ENCODE results near the gene TAGLN.

TAGLN gene

DNA sequence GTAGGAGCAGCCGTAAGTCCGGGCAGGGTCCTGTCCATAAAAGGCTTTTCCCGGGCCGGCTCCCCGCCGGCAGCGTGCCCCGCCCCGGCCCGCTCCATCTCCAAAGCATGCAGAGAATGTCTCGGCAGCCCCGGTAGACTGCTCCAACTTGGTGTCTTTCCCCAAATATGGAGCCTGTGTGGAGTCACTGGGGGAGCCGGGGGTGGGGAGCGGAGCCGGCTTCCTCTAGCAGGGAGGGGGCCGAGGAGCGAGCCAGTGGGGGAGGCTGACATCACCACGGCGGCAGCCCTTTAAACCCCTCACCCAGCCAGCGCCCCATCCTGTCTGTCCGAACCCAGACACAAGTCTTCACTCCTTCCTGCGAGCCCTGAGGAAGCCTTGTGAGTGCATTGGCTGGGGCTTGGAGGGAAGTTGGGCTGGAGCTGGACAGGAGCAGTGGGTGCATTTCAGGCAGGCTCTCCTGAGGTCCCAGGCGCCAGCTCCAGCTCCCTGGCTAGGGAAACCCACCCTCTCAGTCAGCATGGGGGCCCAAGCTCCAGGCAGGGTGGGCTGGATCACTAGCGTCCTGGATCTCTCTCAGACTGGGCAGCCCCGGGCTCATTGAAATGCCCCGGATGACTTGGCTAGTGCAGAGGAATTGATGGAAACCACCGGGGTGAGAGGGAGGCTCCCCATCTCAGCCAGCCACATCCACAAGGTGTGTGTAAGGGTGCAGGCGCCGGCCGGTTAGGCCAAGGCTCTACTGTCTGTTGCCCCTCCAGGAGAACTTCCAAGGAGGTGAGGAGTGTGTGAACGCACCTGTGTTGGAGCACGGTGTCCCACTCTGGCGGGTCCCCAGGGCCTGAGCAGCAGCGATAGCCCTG is at the start of gene TAGLN:
TAGLN (plus strand) TSS at position 318 of the 863 bp plus-strand sequence. CDS start 3,644 bp downstream, outside the sequence.
- peak; percentile 99 for DNase-seq (ENCODE audit: low read depth, low spot score)

DNA sequence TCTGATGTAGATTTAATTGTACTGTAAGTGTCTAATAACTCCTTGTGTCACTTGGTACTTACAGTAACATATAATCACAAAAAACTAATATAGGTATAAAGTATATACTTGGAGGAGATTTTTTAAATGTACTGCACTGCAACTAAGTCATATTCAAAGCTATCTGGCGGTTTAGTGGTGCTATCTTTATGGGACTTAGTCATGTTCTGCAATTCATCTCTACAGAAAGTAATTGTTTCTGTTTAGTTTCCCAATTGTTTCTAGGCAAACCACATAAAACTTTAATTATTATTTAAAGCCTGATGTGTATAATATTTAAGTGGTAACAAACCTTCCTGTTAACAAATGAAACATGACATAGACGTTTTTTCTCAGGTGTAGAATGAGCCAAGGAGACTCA is 47.1 kb upstream of the TAGLN start:
- no peak for DNase-seq (ENCODE audit: low read depth, low spot score)

DNA sequence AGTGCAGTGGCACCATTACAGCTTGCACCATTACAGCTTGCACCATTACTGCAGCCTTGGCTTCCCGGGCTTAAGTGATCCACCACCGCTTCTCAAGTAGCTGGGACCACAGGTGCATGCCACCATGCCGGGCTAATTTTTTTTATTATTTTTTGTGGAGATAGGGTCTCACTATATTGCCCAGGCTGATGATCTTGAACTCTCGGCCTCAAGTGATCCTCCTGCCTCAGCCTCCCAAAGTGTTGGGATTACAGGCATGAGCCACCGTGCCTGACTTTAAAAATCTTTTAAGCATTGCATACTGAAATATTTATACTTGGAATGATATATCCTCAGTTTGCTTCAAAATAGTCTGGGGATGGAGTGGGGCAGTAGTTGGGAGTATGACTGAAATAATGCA is 44.7 kb upstream of the TAGLN start:
- DNase-seq (ENCODE audit: low read depth, low spot score) = no peak

DNA sequence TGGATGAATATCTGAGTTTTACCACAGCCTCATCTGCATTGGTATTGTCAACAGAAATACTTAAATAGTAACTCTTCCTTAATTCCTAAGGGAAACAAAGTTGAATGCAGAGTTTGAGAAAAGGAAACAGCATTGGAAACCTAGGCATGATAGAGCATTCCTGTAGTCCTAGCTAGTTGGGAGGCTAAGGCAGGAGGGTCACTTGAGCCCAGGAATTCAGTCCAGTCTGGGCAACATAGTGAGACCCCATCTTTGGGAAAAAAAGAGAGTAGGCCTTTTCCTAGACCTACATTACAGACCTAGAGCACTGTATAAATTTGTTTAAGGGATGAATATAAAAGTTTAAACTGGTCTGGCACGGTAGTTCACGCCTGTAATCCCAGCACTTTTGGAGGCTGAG is 41.7 kb upstream of the TAGLN start:
- no peak for DNase-seq (ENCODE audit: low read depth, low spot score)

DNA sequence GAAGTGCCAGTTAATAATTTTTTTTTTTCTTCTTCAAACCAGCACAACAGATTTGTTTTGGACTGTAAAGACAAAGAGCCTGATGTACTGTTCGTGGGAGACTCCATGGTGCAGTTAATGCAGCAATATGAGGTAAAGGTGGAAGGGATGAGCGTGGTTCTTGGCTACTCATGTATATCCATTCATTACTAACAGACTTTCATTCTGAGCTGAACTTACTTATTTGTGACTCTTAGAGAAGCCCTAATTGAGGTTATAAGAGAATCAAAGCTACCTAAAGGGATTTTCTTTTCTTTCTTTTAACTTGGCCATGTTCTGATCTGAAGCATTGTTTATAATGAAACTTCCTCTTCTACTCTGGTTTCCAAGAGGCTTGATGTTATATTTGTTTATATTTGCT is 39.3 kb upstream of the TAGLN start:
- DNase-seq (ENCODE audit: low read depth, low spot score) = no peak

DNA sequence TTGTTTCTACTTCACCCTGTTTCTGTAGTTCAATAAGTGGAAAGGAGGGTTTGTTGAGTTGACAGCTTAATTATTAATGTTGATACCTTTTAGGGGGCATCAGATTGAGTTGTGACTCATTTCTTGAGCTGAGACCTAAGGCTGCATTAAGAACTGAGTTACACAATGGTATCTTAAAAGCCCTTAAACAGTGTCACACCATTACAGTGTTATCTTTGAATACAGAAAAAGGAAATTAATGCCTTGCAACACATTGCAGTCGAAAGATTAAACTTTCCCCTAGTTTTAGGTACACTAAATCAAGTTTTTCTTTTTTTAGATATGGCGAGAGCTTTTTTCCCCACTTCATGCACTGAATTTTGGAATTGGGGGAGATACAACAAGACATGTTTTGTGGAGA is 38.3 kb upstream of the TAGLN start:
- DNase-seq (ENCODE audit: low read depth, low spot score) = no peak

DNA sequence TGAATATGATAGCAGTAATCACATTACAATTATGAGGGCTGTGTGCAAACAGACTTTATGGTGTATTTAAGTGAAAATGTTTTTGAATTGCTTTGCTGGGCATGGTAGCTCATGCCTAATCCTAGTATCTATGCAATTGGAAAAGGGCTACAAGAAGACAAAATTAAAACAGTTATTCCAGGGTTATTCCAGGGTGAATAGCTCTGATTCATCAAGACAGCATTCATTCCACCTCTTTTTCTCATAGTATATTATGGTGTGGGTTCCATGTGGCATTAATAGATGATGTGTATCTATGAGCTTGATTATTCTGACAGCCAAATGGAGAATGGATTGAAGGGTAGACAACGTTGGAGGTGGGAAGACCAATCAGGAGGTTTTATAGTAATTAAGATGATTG is 32.7 kb upstream of the TAGLN start:
- DNase-seq (ENCODE audit: low read depth, low spot score) = no peak

DNA sequence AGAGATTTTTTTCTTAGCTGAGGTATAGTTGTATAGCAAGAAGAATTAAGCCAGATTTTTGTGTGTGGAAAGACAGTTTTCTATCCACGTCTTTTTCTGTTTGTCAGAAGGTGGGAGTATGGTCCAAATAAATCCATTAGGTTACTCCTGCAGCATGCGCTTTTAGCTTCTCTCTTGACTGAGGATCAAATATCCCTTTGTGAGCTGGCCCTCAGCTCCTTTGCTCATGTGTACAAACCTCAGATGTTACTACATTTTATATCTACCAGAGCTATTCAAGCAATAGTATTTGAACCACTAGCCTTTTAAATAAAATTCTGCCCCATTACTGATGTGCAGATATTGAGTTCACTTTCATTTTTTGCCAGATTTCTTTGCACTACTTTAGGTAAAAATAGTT is 29.4 kb upstream of the TAGLN start:
- DNase-seq (ENCODE audit: low read depth, low spot score) = no peak

DNA sequence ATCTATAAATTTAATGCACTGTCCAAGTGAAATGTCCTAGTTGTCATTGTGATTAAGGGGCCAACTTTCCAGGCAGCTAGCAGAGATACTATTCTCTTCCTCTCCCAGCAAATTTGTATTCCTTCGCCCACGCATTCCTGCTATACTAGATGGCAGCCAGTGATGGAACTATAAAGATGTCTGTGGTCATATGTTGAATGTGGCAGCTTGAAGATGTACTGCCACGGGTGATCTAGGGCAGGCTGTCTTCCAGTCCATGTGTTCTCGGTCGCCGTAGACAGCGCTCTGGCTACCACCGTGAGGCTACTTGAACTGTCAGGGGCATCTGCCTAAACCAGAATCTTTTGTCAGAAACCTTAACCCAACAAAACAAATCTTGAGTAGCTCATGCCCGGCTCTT is 29.0 kb upstream of the TAGLN start:
- no peak for DNase-seq (ENCODE audit: low read depth, low spot score)

DNA sequence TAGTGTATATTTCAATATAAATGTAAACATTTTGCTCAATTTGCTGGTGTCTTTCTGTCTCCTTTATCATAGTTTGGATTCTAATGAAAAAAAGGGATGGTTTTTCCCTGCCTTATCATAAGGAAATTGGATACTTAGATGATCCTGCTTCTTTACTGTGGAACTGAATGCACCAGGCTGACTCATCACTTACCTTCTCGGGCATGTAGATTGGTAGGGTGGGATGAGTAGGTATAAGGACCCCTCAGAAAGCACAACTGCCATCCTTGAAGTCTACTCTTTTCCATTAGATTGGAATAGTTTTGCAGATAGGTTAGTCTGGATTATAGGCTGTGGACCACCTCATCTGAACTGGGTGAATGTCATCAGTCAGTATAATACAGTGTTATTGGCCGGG is 28.2 kb upstream of the TAGLN start:
- DNase-seq (ENCODE audit: low read depth, low spot score) = no peak

DNA sequence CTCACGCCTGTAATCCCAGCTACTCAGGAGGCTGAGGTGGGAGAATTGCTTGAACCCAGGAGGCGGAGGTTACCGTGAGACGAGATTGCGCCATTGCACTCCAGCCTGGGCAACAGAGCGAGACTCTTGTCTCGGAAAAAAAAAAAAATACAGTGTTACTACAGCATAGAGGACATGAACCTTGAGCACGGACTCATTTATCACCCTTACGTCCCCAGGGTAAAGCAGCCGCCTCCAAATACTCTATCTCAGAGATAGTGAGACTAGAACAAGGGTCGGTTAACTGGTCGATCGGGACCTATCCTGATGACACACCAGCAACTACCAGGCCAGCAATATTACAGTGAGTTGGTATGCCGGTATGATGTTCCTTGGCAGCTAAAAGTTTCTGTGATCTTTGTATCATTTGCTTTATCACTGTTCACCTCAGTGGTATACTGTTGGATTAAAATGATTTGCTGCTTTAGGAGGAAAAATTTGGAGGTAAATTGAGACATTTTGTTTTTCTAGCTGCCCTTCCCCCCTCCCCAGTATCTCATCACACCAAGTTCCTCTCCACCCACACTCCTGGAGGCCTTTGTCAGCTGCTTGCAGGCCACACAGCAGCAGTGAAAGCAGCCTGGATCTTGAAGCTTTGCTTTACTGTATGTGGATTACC is 27.6 kb upstream of the TAGLN start:
- DNase-seq (ENCODE audit: low read depth, low spot score) = peak; percentile 26

DNA sequence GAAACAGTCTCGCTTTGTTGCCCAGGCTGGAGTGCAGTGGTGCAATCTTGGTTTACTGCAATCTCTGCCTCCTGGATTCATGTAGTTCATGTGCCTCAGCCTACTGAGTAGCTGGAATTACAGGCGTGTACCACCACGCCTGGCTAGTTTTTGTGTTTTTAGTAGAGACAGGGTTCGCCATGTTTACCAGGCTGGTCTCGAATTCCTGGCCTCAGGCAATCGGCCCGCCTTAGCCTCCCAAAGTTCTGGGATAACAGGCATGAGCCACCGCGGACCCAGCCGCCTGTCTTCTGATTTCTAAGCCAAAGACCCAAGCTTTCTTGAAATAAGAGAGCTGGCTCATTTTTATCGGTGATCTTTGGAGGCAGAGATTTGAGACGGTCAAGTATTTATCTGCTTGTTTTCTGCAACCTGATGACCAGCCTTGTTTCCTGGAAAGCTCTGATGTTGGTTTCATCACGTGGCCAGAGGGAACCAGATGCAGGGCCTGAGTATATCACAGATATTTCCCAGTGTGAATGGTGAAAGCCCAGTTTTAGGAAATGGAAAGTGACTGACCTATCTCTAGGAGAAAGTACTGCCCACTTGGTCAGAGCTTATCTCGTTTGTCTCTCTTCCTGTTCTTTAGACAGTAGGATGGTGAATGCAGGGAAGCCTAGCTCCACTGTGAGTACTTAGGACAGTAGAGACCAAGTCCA is 26.3 kb upstream of the TAGLN start:
- no peak for DNase-seq (ENCODE audit: low read depth, low spot score)

DNA sequence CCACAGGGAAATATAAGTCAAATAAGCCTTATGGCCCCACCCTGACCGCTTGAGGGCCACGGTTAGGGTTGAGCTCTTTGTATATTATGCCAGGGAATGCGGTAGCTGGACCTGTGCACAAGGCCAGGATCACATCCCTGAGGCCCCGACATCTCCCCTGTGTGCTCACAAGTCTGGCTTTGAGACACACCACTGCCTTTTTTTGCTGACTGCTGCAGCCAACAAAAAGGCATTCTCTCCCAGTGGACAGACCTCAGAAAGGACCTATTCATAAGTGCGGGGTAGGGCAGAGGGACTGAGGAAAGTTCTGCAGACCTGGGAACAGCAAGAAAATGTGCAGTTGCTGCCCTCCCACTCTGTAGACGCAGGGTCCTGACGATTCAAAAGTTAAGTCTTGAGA is 24.1 kb upstream of the TAGLN start:
- DNase-seq (ENCODE audit: low read depth, low spot score) = no peak

DNA sequence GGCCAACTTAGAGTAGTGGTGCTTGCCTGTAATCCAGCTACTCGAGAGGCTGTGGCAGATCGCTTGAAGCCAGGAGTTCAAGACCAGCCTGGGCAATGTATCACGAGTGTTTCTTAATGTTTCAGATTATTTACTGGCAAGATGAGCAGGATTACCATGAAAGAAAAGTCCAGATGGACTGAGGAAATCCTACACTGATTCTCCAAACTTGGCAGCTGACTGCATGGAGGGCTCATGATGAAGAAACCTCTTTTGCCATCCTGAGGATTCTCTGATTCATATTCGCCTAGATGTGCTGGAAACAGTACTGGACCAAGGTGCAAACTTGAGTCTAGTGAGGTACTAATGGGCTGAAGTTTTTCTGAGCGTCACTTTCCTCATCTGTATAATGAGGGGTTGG is 23.4 kb upstream of the TAGLN start:
- no peak for DNase-seq (ENCODE audit: low read depth, low spot score)

DNA sequence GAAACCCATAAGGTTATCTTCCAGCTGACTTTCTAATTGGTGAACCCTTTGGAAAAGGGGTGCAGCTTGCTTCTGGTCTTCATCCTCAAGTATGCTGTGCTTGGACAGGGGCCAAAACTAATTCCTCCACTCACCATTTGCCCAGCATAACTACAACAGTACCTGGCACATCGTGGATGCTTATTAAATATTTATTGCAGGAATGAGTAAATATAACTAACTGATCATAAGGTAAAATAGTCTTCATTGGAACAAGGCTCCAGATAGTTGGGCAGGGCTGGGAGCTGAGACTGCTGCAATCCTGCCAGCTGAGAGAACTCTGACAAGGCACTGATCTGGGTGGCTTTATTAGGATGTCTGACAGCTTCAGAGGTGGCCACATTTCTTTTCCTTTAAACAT is 23.0 kb upstream of the TAGLN start:
- DNase-seq (ENCODE audit: low read depth, low spot score) = no peak

DNA sequence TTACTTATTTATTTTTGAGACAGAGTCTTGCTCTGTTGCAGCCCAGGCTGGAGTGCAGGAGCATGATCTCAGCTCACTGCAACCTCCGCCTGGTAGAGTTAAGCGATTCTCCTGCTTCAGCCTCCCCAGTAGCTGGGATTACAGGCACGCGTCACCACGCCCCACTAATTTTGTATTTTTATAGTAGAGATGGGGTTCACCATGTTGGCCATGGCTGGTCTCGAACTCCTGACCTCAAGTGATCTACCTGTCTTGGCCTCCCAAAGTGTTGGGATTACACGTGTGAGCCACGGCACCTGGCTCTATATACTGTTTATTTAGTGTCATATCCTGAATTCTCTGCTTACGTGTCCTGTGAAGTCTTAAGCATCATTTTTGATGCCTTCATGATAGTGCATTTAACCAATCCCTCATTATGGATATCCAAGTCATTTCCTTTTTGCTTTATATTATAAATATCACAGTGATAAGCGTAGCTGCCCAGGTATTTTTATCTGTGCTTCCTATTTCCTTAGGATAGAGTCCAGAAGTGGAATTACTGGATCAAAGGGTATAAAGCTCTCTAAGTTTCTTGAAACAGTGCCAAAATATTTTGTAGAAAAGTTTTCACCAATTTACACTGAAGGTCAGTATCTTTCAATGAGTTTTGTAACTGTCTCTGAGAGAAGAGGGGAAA is 21.5 kb upstream of the TAGLN start:
- no peak for DNase-seq (ENCODE audit: low read depth, low spot score)

DNA sequence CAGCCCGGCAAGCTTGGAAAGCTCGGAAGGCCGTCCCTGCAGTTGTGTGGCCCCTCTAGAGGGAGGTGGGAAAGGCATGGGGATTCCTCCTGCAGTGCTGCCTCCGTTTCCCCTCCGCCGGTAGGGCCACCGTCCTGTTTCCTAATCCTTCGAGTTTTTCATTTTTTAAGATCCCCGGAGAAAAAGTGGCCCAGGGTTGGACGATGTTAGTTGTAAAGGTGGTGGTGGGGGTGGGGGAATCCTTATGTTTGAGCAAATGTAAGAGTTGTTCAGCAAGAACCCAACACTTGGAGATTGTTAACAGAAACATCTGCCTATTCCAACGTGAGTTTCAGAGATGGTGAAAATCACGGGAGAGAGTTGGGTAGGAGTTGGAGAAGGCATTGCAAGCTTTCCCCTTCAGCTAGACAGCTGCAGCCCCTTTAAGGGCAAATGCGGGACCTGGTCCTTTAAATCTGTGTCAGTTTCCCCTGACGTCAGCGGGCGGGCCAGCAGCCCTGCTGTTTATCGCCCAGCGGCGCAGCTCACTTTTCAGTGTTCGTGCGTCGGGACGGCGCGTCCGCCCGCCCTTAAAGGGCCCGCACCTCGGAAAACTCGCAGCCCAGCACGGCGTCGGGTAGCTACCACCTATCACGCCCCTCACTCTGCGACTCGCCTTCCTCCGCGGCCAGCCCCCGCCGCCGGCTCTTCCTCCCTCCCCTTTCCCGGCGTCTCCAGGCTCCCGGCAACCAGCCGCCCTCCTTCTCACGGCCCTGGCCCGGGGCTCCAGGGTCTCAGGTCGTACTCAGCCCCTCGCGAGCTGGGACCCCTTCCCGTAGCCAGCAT is 20.7 kb upstream of the TAGLN start, which contains the start of gene SIDT2:
SIDT2 (plus strand) TSS at position 534 of the 825 bp plus-strand sequence. CDS start 521 bp downstream, outside the sequence.
- DNase-seq (ENCODE audit: low read depth, low spot score) = peak; percentile 98

DNA sequence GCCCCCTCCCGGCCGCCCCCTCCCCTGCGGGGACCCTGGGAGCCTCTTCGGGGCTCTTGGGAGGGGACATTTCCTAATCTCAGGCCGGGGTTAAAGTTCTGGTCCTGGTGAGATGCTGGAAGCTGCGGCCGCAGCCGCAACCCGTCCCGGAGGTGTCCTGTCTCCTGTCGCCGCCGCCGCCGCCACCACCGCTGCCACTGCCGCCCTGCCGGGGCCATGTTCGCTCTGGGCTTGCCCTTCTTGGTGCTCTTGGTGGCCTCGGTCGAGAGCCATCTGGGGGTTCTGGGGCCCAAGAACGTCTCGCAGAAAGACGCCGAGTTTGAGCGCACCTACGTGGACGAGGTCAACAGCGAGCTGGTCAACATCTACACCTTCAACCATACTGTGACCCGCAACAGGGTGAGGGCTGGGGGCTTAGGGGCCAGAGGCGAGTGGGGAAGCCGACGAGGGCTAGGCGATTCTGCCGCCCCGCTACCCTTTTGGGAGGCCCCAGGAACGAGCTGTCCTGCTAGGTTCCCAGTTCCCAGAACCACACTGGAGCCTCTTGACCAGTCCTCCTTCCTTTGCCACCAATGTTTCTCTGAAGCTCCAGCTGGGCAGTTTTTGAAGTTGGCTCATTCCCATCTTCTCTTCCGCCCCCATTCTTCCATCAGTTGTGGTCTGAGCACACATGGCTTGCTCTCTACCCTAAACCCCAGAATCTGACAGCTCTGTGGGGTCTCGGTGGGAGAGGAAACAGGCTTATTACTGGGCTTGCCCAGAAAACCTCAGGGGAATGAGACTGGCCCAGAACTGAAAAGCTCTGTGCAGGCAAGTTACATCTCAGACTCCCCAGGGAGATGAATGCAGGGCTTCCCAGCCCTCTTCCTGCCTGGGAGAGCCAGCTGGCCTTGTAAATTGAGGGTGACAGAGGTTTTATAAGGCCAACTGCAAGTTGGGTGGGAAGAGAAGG is 19.8 kb upstream of the TAGLN start:
- peak; percentile 50 for DNase-seq (ENCODE audit: low read depth, low spot score)

DNA sequence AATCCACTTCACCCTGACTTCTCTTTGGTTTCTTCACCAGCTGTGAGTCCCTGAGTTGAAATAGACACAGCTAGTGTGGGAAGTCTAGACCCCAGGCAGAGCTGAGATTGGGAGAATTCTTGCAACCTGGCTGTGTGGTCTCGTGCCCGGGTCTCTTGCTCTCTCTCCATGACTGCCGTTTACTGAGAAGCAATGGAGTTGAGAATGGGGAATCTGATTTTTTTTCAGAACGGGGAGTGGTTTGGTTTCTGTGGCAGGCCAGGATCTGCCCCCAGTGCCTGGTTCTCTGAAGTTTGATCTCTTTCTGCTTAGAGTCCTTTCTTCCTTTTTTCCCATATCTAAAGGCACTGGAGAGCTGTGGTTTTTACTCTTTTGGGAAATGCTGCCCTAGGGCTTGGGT is 19.1 kb upstream of the TAGLN start:
- DNase-seq (ENCODE audit: low read depth, low spot score) = peak; percentile 48
